Measurements from ENCODE around the gene NBPF20. TPM values are rescaled to one million over a fixed set of nuclear protein-coding genes. Genes with fewer than 3 reads are reported as not detected.
A peak's percentile ranks its signal among the peaks of the same experiment; 100 is the strongest.
"Not testable (repeated sequence)": the region's sequence is repeated elsewhere in the genome, so short reads cannot be mapped to it uniquely, and the experiment has no call there.

Gene NBPF20
- total RNA-seq, 1 donor from 2014 or later = 1.2 TPM

- H3K36me3 Mint-ChIP-seq (ENCODE audit: unreplicated experiment); H3K27ac Mint-ChIP-seq (ENCODE audit: unreplicated experiment); H3K4me1 Mint-ChIP-seq (ENCODE audit: low read depth, unreplicated experiment); DNase-seq; H3K27me3 Mint-ChIP-seq (ENCODE audit: unreplicated experiment); H3K9me3 Mint-ChIP-seq (ENCODE audit: unreplicated experiment): not testable (repeated sequence)
- H3K4me3 Mint-ChIP-seq (ENCODE audit: unreplicated experiment) = peak overlapping the region; percentile 81
Observed at GRCh38 chr1:145454824-145455177, 29.4 kb upstream of the NBPF20 start.

GRCh38 chr1:145453873-145454823 lies 28.7 kb upstream of the NBPF20 start:
- H3K9me3 Mint-ChIP-seq (ENCODE audit: unreplicated experiment); H3K4me1 Mint-ChIP-seq (ENCODE audit: low read depth, unreplicated experiment); H3K27ac Mint-ChIP-seq (ENCODE audit: unreplicated experiment); H3K27me3 Mint-ChIP-seq (ENCODE audit: unreplicated experiment); H3K36me3 Mint-ChIP-seq (ENCODE audit: unreplicated experiment): not testable (repeated sequence)
- DNase-seq = peak; percentile 62
- H3K4me3 Mint-ChIP-seq (ENCODE audit: unreplicated experiment) = peak overlapping the region; percentile 87

GRCh38 chr1:145452506-145452905 lies 27.1 kb upstream of the NBPF20 start:
- DNase-seq; H3K4me1 Mint-ChIP-seq (ENCODE audit: low read depth, unreplicated experiment); H3K4me3 Mint-ChIP-seq (ENCODE audit: unreplicated experiment); H3K36me3 Mint-ChIP-seq (ENCODE audit: unreplicated experiment); H3K27me3 Mint-ChIP-seq (ENCODE audit: unreplicated experiment); H3K9me3 Mint-ChIP-seq (ENCODE audit: unreplicated experiment); H3K27ac Mint-ChIP-seq (ENCODE audit: unreplicated experiment): not testable (repeated sequence)

GRCh38 chr1:145451914-145452313 lies 26.5 kb upstream of the NBPF20 start:
- not testable (repeated sequence) for H3K4me1 Mint-ChIP-seq (ENCODE audit: low read depth, unreplicated experiment); H3K9me3 Mint-ChIP-seq (ENCODE audit: unreplicated experiment); H3K27ac Mint-ChIP-seq (ENCODE audit: unreplicated experiment); DNase-seq; H3K4me3 Mint-ChIP-seq (ENCODE audit: unreplicated experiment); H3K36me3 Mint-ChIP-seq (ENCODE audit: unreplicated experiment); H3K27me3 Mint-ChIP-seq (ENCODE audit: unreplicated experiment)

- DNase-seq; H3K9me3 Mint-ChIP-seq (ENCODE audit: unreplicated experiment); H3K27ac Mint-ChIP-seq (ENCODE audit: unreplicated experiment); H3K36me3 Mint-ChIP-seq (ENCODE audit: unreplicated experiment); H3K27me3 Mint-ChIP-seq (ENCODE audit: unreplicated experiment); H3K4me3 Mint-ChIP-seq (ENCODE audit: unreplicated experiment); H3K4me1 Mint-ChIP-seq (ENCODE audit: low read depth, unreplicated experiment): not testable (repeated sequence)
Observed at GRCh38 chr1:145445219-145445618, 19.8 kb upstream of the NBPF20 start.

GRCh38 chr1:145442340-145442739 lies 16.9 kb upstream of the NBPF20 start:
- not testable (repeated sequence) for H3K27me3 Mint-ChIP-seq (ENCODE audit: unreplicated experiment); H3K4me3 Mint-ChIP-seq (ENCODE audit: unreplicated experiment); H3K9me3 Mint-ChIP-seq (ENCODE audit: unreplicated experiment); H3K4me1 Mint-ChIP-seq (ENCODE audit: low read depth, unreplicated experiment); H3K27ac Mint-ChIP-seq (ENCODE audit: unreplicated experiment); H3K36me3 Mint-ChIP-seq (ENCODE audit: unreplicated experiment); DNase-seq

GRCh38 chr1:145431363-145432256 lies 6.2 kb upstream of the NBPF20 start:
- not testable (repeated sequence) for H3K27ac Mint-ChIP-seq (ENCODE audit: unreplicated experiment); H3K4me1 Mint-ChIP-seq (ENCODE audit: low read depth, unreplicated experiment); DNase-seq; H3K9me3 Mint-ChIP-seq (ENCODE audit: unreplicated experiment)
- peak overlapping the region; percentile 81 for H3K4me3 Mint-ChIP-seq (ENCODE audit: unreplicated experiment)
- H3K27me3 Mint-ChIP-seq (ENCODE audit: unreplicated experiment) = peaks cover 24% of the 10 kb centered on the region
- peaks cover 29% of the 10 kb centered on the region for H3K36me3 Mint-ChIP-seq (ENCODE audit: unreplicated experiment)

GRCh38 chr1:145430830-145431229 lies 5.4 kb upstream of the NBPF20 start:
- DNase-seq; H3K4me1 Mint-ChIP-seq (ENCODE audit: low read depth, unreplicated experiment); H3K9me3 Mint-ChIP-seq (ENCODE audit: unreplicated experiment); H3K27ac Mint-ChIP-seq (ENCODE audit: unreplicated experiment): not testable (repeated sequence)
- H3K27me3 Mint-ChIP-seq (ENCODE audit: unreplicated experiment) = peaks cover 24% of the 10 kb centered on the region
- peak overlapping the region; percentile 46 for H3K4me3 Mint-ChIP-seq (ENCODE audit: unreplicated experiment)
- peaks cover 29% of the 10 kb centered on the region for H3K36me3 Mint-ChIP-seq (ENCODE audit: unreplicated experiment)

- peaks cover 28% of the 10 kb centered on the region for H3K27me3 Mint-ChIP-seq (ENCODE audit: unreplicated experiment)
- H3K4me1 Mint-ChIP-seq (ENCODE audit: low read depth, unreplicated experiment); H3K27ac Mint-ChIP-seq (ENCODE audit: unreplicated experiment); H3K4me3 Mint-ChIP-seq (ENCODE audit: unreplicated experiment); H3K9me3 Mint-ChIP-seq (ENCODE audit: unreplicated experiment); DNase-seq: not testable (repeated sequence)
- peaks cover 29% of the 10 kb centered on the region for H3K36me3 Mint-ChIP-seq (ENCODE audit: unreplicated experiment)
Observed at GRCh38 chr1:145429329-145429728, 3.9 kb upstream of the NBPF20 start.

GRCh38 chr1:145424612-145425435 lies 579 bp downstream of the NBPF20 start:
- peak overlapping the region; percentile 70 for H3K27ac Mint-ChIP-seq (ENCODE audit: unreplicated experiment)
- H3K4me1 Mint-ChIP-seq (ENCODE audit: low read depth, unreplicated experiment); H3K9me3 Mint-ChIP-seq (ENCODE audit: unreplicated experiment); DNase-seq: not testable (repeated sequence)
- H3K4me3 Mint-ChIP-seq (ENCODE audit: unreplicated experiment) = peak overlapping the region; percentile 93
- H3K27me3 Mint-ChIP-seq (ENCODE audit: unreplicated experiment) = peaks cover 22% of the 10 kb centered on the region
- peaks cover 20% of the 10 kb centered on the region for H3K36me3 Mint-ChIP-seq (ENCODE audit: unreplicated experiment)

GRCh38 chr1:145415149-145415548 lies 10.3 kb downstream of the NBPF20 start:
- not testable (repeated sequence) for H3K27ac Mint-ChIP-seq (ENCODE audit: unreplicated experiment); H3K9me3 Mint-ChIP-seq (ENCODE audit: unreplicated experiment); DNase-seq; H3K4me3 Mint-ChIP-seq (ENCODE audit: unreplicated experiment); H3K36me3 Mint-ChIP-seq (ENCODE audit: unreplicated experiment); H3K27me3 Mint-ChIP-seq (ENCODE audit: unreplicated experiment); H3K4me1 Mint-ChIP-seq (ENCODE audit: low read depth, unreplicated experiment)
